DND-41 (cell line): ENCODE results near the gene GRAMD2A.

Source experiments
- ATAC-seq: fragments of 200-7000 bp; cut with Tn5 transposase; 3 replicates; pipeline ENCODE4 v1.9.1; 2021; ENCODE audit warnings: low read depth; ENCODE audit not compliant: insufficient read depth
- DNase-seq: peaks from one replicate; pipeline ENCODE4 v3.0.0-alpha.2; 2020
- H2AFZ ChIP-seq: 2 replicates; pipeline ENCODE4 v1.6.0; 2012; ENCODE audit warnings: low read depth, low read length
- H3K27ac ChIP-seq: 2 replicates; pipeline ENCODE4 v1.5.1; 2012; ENCODE audit warnings: low read length, inconsistent platforms
- H3K27me3 ChIP-seq: fragments of 200-600 bp; sonication (generic); 2 replicates; pipeline ENCODE4 v1.6.0; 2012; ENCODE audit warnings: low read length, mild to moderate bottlenecking, inconsistent platforms; ENCODE audit not compliant: insufficient read depth, poor library complexity
- H3K36me3 ChIP-seq: 2 replicates; pipeline ENCODE4 v1.5.1; 2012; ENCODE audit warnings: low read length, inconsistent platforms; ENCODE audit not compliant: insufficient read depth
- H3K4me1 ChIP-seq: 2 replicates; pipeline ENCODE4 v1.5.1; 2012; ENCODE audit warnings: mild to moderate bottlenecking, low read length; ENCODE audit not compliant: insufficient read depth
- H3K4me2 ChIP-seq: 2 replicates; pipeline ENCODE4 v1.6.0; 2012; ENCODE audit warnings: mild to moderate bottlenecking, moderate library complexity, low read length, inconsistent platforms; ENCODE audit not compliant: insufficient read depth
- H3K4me3 ChIP-seq, 2 experiments: fragments of 200-600 bp in 1 of 2; shearing (Covaris generic) in 1 of 2; 2 replicates each; pipeline ENCODE4 v1.5.1; 2012 to 2016; ENCODE audit warnings: inconsistent platforms in 2 of 2, low read length in 2 of 2, mild to moderate bottlenecking in 2 of 2, low read depth in 1 of 2, moderate library complexity in 1 of 2
- H3K79me2 ChIP-seq: 2 replicates; pipeline ENCODE4 v1.6.0; 2012; ENCODE audit warnings: low read length, inconsistent platforms; ENCODE audit not compliant: insufficient read depth
- H3K9ac ChIP-seq: 2 replicates; pipeline ENCODE4 v1.6.0; 2012; ENCODE audit warnings: low read depth, mild to moderate bottlenecking, inconsistent platforms, low read length, moderate library complexity
- H3K9me3 ChIP-seq: 2 replicates; pipeline ENCODE4 v1.5.1; 2012; ENCODE audit warnings: low read length, moderate library complexity, mild to moderate bottlenecking, inconsistent platforms; ENCODE audit not compliant: insufficient read depth, severe bottlenecking
- H4K20me1 ChIP-seq: 2 replicates; pipeline ENCODE4 v1.6.0; 2012; ENCODE audit warnings: low read length; ENCODE audit not compliant: insufficient read depth
- CTCF ChIP-seq: IDR thresholded peaks from 2 replicates; pipeline ENCODE4 v1.5.1; 2012; ENCODE audit warnings: borderline replicate concordance, low read length, moderate library complexity, mild to moderate bottlenecking; ENCODE audit not compliant: poor library complexity, severe bottlenecking; ENCODE audit errors: extremely low read depth
- EZH2 ChIP-seq: IDR thresholded peaks from 3 replicates; pipeline ENCODE4 v1.6.1; 2012; ENCODE audit warnings: borderline replicate concordance, low read depth, mild to moderate bottlenecking, moderate library complexity, low read length, inconsistent platforms; ENCODE audit not compliant: severe bottlenecking

Gene GRAMD2A

GRCh38 chr15:72202801-72203506 is 5.4 kb upstream of the GRAMD2A start:
- TF ChIP-seq EZH2 (no peak), CTCF (no peak)
- Histone ChIP-seq H2AFZ (no peak overlapping the region), H3K79me2 (no peaks in the 10 kb centered on the region), H3K36me3 (peaks cover 100% of the 10 kb centered on the region), H3K4me1 (no peaks in the 10 kb centered on the region), H3K27me3 (no peaks in the 10 kb centered on the region), H3K9me3 (no peaks in the 10 kb centered on the region), H3K4me3 (no peak overlapping the region), H3K9ac (no peak overlapping the region), H4K20me1 (peaks cover 68% of the 10 kb centered on the region), H3K4me2 (no peak overlapping the region), H3K27ac (no peak overlapping the region)
- ATAC-seq, result no peak
- DNase-seq, result no peak

GRCh38 chr15:72202302-72202701 is 4.7 kb upstream of the GRAMD2A start:
- no peak overlapping the region for H3K4me2 ChIP-seq
- TF ChIP-seq CTCF, result no peak
- TF ChIP-seq EZH2, result no peak
- H3K27ac ChIP-seq, result no peak overlapping the region
- no peak overlapping the region for H3K9ac ChIP-seq
- H2AFZ ChIP-seq, result no peak overlapping the region
- peaks cover 94% of the 10 kb centered on the region for H3K36me3 ChIP-seq
- H3K4me1 ChIP-seq, result no peaks in the 10 kb centered on the region
- no peaks in the 10 kb centered on the region for H3K9me3 ChIP-seq
- H3K79me2 ChIP-seq, result no peaks in the 10 kb centered on the region
- ATAC-seq, result no peak
- H3K27me3 ChIP-seq, result no peaks in the 10 kb centered on the region
- H4K20me1 ChIP-seq, result peaks cover 62% of the 10 kb centered on the region
- no peak for DNase-seq
- no peak overlapping the region for H3K4me3 ChIP-seq

- no peaks in the 10 kb centered on the region for H3K27me3 ChIP-seq
- H3K27ac ChIP-seq, result no peak overlapping the region
Observed at GRCh38 chr15:72201391-72201921, 3.9 kb upstream of the GRAMD2A start.

More at GRCh38 chr15:72201391-72201921, 3.9 kb upstream of the GRAMD2A start:
- no peak for DNase-seq
- Histone ChIP-seq H3K36me3 (peaks cover 85% of the 10 kb centered on the region), H3K9ac (no peak overlapping the region), H3K4me1 (no peaks in the 10 kb centered on the region), H3K9me3 (no peaks in the 10 kb centered on the region), H2AFZ (no peak overlapping the region), H4K20me1 (peaks cover 53% of the 10 kb centered on the region), H3K4me2 (no peak overlapping the region), H3K79me2 (no peaks in the 10 kb centered on the region), H3K4me3 (no peak overlapping the region)
- TF ChIP-seq CTCF (no peak), EZH2 (no peak)
- no peak for ATAC-seq
